ENCODE data around the gene RNF144B. TPM values are rescaled to one million over a fixed set of nuclear protein-coding genes. Genes with fewer than 3 reads are reported as not detected.

The RNF144B gene
- total RNA-seq, 2 donors from 2014 or later = 21.5 to 26.0 TPM

Other genes with a start within 250 kb of the RNF144B start
- 10 to 100 TPM in 1 of 2 donors, 1 to 10 TPM in 1; 10.0 to 11.8 TPM for gene TPMT, start 232.3 kb upstream of the RNF144B start, total RNA-seq
- gene KDM1B, start 231.9 kb upstream of the RNF144B start, total RNA-seq = 10 to 100 TPM; 15.1 to 15.8 TPM
- 10 to 100 TPM; 54.6 to 79.3 TPM for gene DEK, start 122.8 kb upstream of the RNF144B start, total RNA-seq

Measured in posterior vena cava (tissue), 2 donors.